ENCODE measurements around the gene COL1A1.

GRCh38 chr17:50177983-50178834, 23.2 kb downstream of the COL1A1 start:
- TF ChIP-seq CTCF (IDR thresholded peaks at IDR 0.05; ENCODE audit: poor library complexity) = peak; percentile 55
- no peak for TF ChIP-seq EZH2 (IDR thresholded peaks at IDR 0.05; ENCODE audit: borderline replicate concordance)

Data from hepatocyte (in vitro differentiated cells).